ENCODE measurements around the gene AKT3.

GRCh38 chr1:243732637-243733036 is 117.4 kb downstream of the AKT3 start:
- TF ChIP-seq CTCF (conservative IDR thresholded peaks at IDR 0.05 in 1 of 2, IDR thresholded peaks at IDR 0.05 in 1 of 2; ENCODE audit: low read depth in 1 of 2, low read length in 2 of 2), result no peak
- no peak for TF ChIP-seq EZH2 (IDR thresholded peaks at IDR 0.05; ENCODE audit: low read length, missing control alignments)

Measured in fibroblast of lung (primary cell).